Prostate gland (tissue), 2 donors: Measurements from ENCODE around the gene CNTNAP2. TPM values are rescaled to one million over a fixed set of nuclear protein-coding genes. Genes with fewer than 3 reads are reported as not detected.

ENCODE experiments used
- DNase-seq: peaks from one replicate; pipeline ENCODE4 v3.0.0-alpha.2; 2019; ENCODE audit warnings: low spot score
- H3K27ac ChIP-seq, 2 donors: fragments of 200-600 bp; sonication (generic); 2 replicates each; pipeline ENCODE4 v1.5.1; 2017 to 2019
- H3K27me3 ChIP-seq: fragments of 200-600 bp; sonication (generic); replicated peaks from 2 replicates; pipeline ENCODE4 v1.5.1; 2019; ENCODE audit not compliant: insufficient read depth
- H3K36me3 ChIP-seq, 2 donors: fragments of 200-600 bp; sonication (generic); 1 replicate in 1 of 2; 2 replicates in 1 of 2; pipeline versions ENCODE4 v1.5.1 to v1.8.1; 2017 to 2019
- H3K4me1 ChIP-seq: fragments of 200-600 bp; sonication (generic); replicated peaks from 2 replicates; pipeline ENCODE4 v1.5.1; 2019
- H3K4me3 ChIP-seq, 2 donors: fragments of 200-600 bp; sonication (generic); 2 replicates each; pipeline ENCODE4 v1.5.1; 2017 to 2019
- H3K9me3 ChIP-seq: fragments of 200-600 bp; sonication (generic); 2 replicates; pipeline ENCODE4 v1.5.1; 2017
- CTCF ChIP-seq, 4 experiments: fragments of 200-600 bp in 2 of 4; fragments of 450-650 bp in 2 of 4; sonication (generic) in 2 of 4; IDR thresholded peaks; 1 replicate in 3 of 4; 2 replicates in 1 of 4; pipeline ENCODE4 v1.5.1; 2016 to 2019; ENCODE audit warnings: antibody characterized with exemption in 4 of 4, mild to moderate bottlenecking in 2 of 4, moderate library complexity in 2 of 4
- POLR2A ChIP-seq: fragments of 450-650 bp; IDR thresholded peaks from one replicate; pipeline ENCODE4 v1.6.1; 2016; ENCODE audit warnings: antibody characterized with exemption, mild to moderate bottlenecking
- POLR2AphosphoS5 ChIP-seq: sonication (generic); formaldehyde crosslinking; IDR thresholded peaks from one replicate; pipeline ENCODE4 v1.6.1; 2017; ENCODE audit warnings: antibody characterized with exemption
- WGBS: methylation state at CpG from one replicate; pipeline ENCODE4 v1.1.5; 2018; 5-methylcytosine and 5-hydroxymethylcytosine counted together
- intact Hi-C: fragments of 100-400 bp; cut with DNase I; formaldehyde crosslinking; loops from one replicate; pipeline ENCODE4 v1.14.2; 2022
- total RNA-seq, 2 donors: library from RNA; depleted of rRNA; stranded (reverse); fragments of >200 nt; gene quantifications; one replicate each; pipeline ENCODE4 v1.1.0, GENCODE V29; 2016

The CNTNAP2 gene
- total RNA-seq, 2 donors from 2014 or later, result 10.6 to 43.7 TPM

- DNase-seq, result no peak
- Histone ChIP-seq H3K27ac (no peak overlapping the region), H3K27me3 (no peaks in the 10 kb centered on the region), H3K9me3 (no peaks in the 10 kb centered on the region), H3K4me1 (no peaks in the 10 kb centered on the region), H3K36me3 (no peaks in the 10 kb centered on the region), H3K4me3 (no peak overlapping the region)
- 49% methylated on average over 9 of the region's 9 CpGs for WGBS
- intact Hi-C loops, result no loop called here
- TF ChIP-seq POLR2A, result no peak
- TF ChIP-seq CTCF (IDR thresholded peaks at IDR 0.05), result no peak
- TF ChIP-seq POLR2AphosphoS5, result no peak
Observed at GRCh38 chr7:148155000-148155399, 2038.4 kb downstream of the CNTNAP2 start.

- DNase-seq, result no peak
- Histone ChIP-seq H3K27me3 (no peaks in the 10 kb centered on the region), H3K4me3 (no peak overlapping the region), H3K4me1 (no peaks in the 10 kb centered on the region), H3K36me3 (no peaks in the 10 kb centered on the region), H3K9me3 (no peaks in the 10 kb centered on the region), H3K27ac (no peak overlapping the region)
- 90% methylated on average over 8 of the region's 8 CpGs for WGBS
- intact Hi-C loops, result no loop called here
- TF ChIP-seq POLR2A (no peak), CTCF (IDR thresholded peaks at IDR 0.05) (no peak), POLR2AphosphoS5 (no peak)
Observed at GRCh38 chr7:148155826-148156225, 2039.2 kb downstream of the CNTNAP2 start.

GRCh38 chr7:148156233-148156632 lies 2039.6 kb downstream of the CNTNAP2 start:
- intact Hi-C loops, result no loop called here
- DNase-seq, result no peak
- WGBS, result 88% methylated on average over 6 of the region's 6 CpGs
- Histone ChIP-seq H3K27me3 (no peaks in the 10 kb centered on the region), H3K4me1 (no peaks in the 10 kb centered on the region), H3K4me3 (no peak overlapping the region), H3K9me3 (no peaks in the 10 kb centered on the region), H3K27ac (no peak overlapping the region), H3K36me3 (no peaks in the 10 kb centered on the region)
- TF ChIP-seq POLR2AphosphoS5, result no peak
- no peak for TF ChIP-seq POLR2A
- TF ChIP-seq CTCF (IDR thresholded peaks at IDR 0.05), result no peak

- TF ChIP-seq CTCF (IDR thresholded peaks at IDR 0.05), result no peak
- no peak for TF ChIP-seq POLR2AphosphoS5
- TF ChIP-seq POLR2A, result no peak
- Histone ChIP-seq H3K4me1 (no peaks in the 10 kb centered on the region), H3K4me3 (no peak overlapping the region), H3K36me3 (no peaks in the 10 kb centered on the region), H3K27me3 (no peaks in the 10 kb centered on the region), H3K27ac (no peak overlapping the region), H3K9me3 (no peaks in the 10 kb centered on the region)
- 67% methylated on average over 4 of the region's 4 CpGs for WGBS
- intact Hi-C loops, result no loop called here
- DNase-seq, result no peak
Observed at GRCh38 chr7:148159331-148159730, 2042.7 kb downstream of the CNTNAP2 start.

GRCh38 chr7:148161776-148162175 lies 2045.2 kb downstream of the CNTNAP2 start:
- no peak overlapping the region for H3K27ac ChIP-seq
- H3K27me3 ChIP-seq, result no peaks in the 10 kb centered on the region
- no peaks in the 10 kb centered on the region for H3K36me3 ChIP-seq
- no peak for DNase-seq
- H3K4me1 ChIP-seq, result no peaks in the 10 kb centered on the region
- TF ChIP-seq CTCF (IDR thresholded peaks at IDR 0.05) (no peak), POLR2A (no peak), POLR2AphosphoS5 (no peak)
- WGBS, result 87% methylated on average over 4 of the region's 4 CpGs
- H3K4me3 ChIP-seq, result no peak overlapping the region
- no peaks in the 10 kb centered on the region for H3K9me3 ChIP-seq
- intact Hi-C loops, result no loop called here
